SU-DHL-6 (cell line): ENCODE results near the gene CMTM3.

Experiments used
- H2AFZ ChIP-seq: fragments of 200-600 bp; sonication (generic); 2 replicates; pipeline ENCODE4 v1.6.1; 2014; ENCODE audit warnings: low read depth, mild to moderate bottlenecking, moderate library complexity, mixed read lengths, antibody characterized with exemption, low read length; ENCODE audit not compliant: severe bottlenecking
- H3F3A ChIP-seq: fragments of 200-600 bp; shearing (Covaris generic); 2 replicates; pipeline ENCODE4 v1.6.0; 2016; ENCODE audit warnings: antibody characterized with exemption, mild to moderate bottlenecking; ENCODE audit not compliant: insufficient read depth
- H3K27ac ChIP-seq: fragments of 200-600 bp; sonication (generic); 2 replicates; pipeline ENCODE4 v1.5.1; 2016; ENCODE audit warnings: low read depth, mild to moderate bottlenecking, low read length, moderate library complexity, mixed read lengths
- H3K27me3 ChIP-seq: fragments of 200-600 bp; sonication (generic), shearing (Covaris generic); 2 replicates; pipeline ENCODE4 v1.6.0; 2014; ENCODE audit warnings: mild to moderate bottlenecking, low read length
- H3K36me3 ChIP-seq: fragments of 200-600 bp; sonication (generic); 2 replicates; pipeline ENCODE4 v1.6.1; 2014; ENCODE audit warnings: mild to moderate bottlenecking, low read length, mixed read lengths
- H3K4me2 ChIP-seq: fragments of 300-600, 200-600 bp; shearing (Covaris generic), sonication (generic); 2 replicates; pipeline ENCODE4 v1.6.0; 2014; ENCODE audit warnings: low read length, low read depth, mild to moderate bottlenecking; ENCODE audit not compliant: poor library complexity, severe bottlenecking
- H3K4me3 ChIP-seq: fragments of 200-600 bp; sonication (generic); 2 replicates; pipeline ENCODE4 v1.5.1; 2014; ENCODE audit warnings: antibody characterized with exemption, low read length, mild to moderate bottlenecking, mixed read lengths; ENCODE audit not compliant: insufficient read depth, poor library complexity, severe bottlenecking
- H3K79me2 ChIP-seq: fragments of 200-600 bp; sonication (generic); 2 replicates; pipeline ENCODE4 v1.6.1; 2014; ENCODE audit warnings: mild to moderate bottlenecking, low read length, moderate library complexity; ENCODE audit not compliant: insufficient read depth
- H3K9ac ChIP-seq: fragments of 200-600 bp; sonication (generic); 2 replicates; pipeline ENCODE4 v1.7.0; 2014; ENCODE audit warnings: mild to moderate bottlenecking, low read length
- H3K9me2 ChIP-seq: fragments of 200-600 bp; sonication (generic); replicated peaks from 2 replicates; pipeline ENCODE4 v1.6.1; 2014; ENCODE audit warnings: low read length; ENCODE audit not compliant: insufficient read depth
- H3K9me3 ChIP-seq: fragments of 200-600 bp; sonication (generic); 2 replicates; pipeline ENCODE4 v1.6.1; 2014; ENCODE audit warnings: low read length, mixed read lengths; ENCODE audit not compliant: insufficient read depth
- H4K20me1 ChIP-seq: fragments of 200-600 bp; sonication (generic); 2 replicates; pipeline ENCODE4 v1.6.1; 2014; ENCODE audit warnings: low read depth, mild to moderate bottlenecking, antibody characterized with exemption, low read length, moderate library complexity, mixed read lengths
- EZH2phosphoT487 ChIP-seq: fragments of 200-600 bp; sonication (generic), shearing (Covaris generic); conservative IDR thresholded peaks from 2 replicates; pipeline ENCODE4 v1.6.1; 2018; ENCODE audit warnings: mild to moderate bottlenecking, antibody characterized with exemption, low read length, moderate library complexity, mixed read lengths
- TF ChIP-seq, protein P1 (sequence below): fragments of 200-600 bp; sonication (generic); IDR thresholded peaks from one replicate; pipeline ENCODE4 v1.5.1; 2017; ENCODE audit warnings: antibody characterized with exemption, mild to moderate bottlenecking, low read length, moderate library complexity; ENCODE audit not compliant: insufficient read depth, poor library complexity, severe bottlenecking

CMTM3 gene

DNA sequence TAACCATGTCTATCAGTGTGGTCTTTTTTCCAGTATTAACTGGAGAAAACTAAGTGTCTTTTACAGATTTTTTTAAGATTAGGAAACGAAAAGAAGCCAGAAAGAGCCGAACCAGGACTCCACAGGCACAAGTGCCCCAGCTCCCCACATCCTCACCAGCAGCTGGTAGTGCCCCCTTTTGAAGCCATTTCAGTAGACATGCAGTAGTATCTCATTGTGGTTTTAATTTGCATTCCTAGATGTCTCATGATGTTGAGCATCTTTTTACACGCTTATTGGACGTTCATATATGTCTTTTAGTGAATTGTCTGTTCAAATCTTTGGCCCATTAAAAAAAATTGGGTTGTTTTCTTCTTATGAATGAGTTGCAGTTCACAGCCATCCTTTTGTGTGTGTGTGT lies 4.8 kb upstream of the CMTM3 start:
- no peak overlapping the region for H3K9ac ChIP-seq
- H4K20me1 ChIP-seq, result no peaks in the 10 kb centered on the region
- no peaks in the 10 kb centered on the region for H3K36me3 ChIP-seq
- H3K79me2 ChIP-seq, result no peaks in the 10 kb centered on the region
- no peak overlapping the region for H2AFZ ChIP-seq
- H3K4me2 ChIP-seq, result no peak overlapping the region
- H3K4me3 ChIP-seq, result no peak overlapping the region
- peaks cover 16% of the 10 kb centered on the region; the same call in 1 of the 2 replicates for H3K9me3 ChIP-seq
- H3K27me3 ChIP-seq, result no peaks in the 10 kb centered on the region; the same call in 1 of the 2 replicates
- no peaks in the 10 kb centered on the region for H3K9me2 ChIP-seq
- TF ChIP-seq, protein P1, sequence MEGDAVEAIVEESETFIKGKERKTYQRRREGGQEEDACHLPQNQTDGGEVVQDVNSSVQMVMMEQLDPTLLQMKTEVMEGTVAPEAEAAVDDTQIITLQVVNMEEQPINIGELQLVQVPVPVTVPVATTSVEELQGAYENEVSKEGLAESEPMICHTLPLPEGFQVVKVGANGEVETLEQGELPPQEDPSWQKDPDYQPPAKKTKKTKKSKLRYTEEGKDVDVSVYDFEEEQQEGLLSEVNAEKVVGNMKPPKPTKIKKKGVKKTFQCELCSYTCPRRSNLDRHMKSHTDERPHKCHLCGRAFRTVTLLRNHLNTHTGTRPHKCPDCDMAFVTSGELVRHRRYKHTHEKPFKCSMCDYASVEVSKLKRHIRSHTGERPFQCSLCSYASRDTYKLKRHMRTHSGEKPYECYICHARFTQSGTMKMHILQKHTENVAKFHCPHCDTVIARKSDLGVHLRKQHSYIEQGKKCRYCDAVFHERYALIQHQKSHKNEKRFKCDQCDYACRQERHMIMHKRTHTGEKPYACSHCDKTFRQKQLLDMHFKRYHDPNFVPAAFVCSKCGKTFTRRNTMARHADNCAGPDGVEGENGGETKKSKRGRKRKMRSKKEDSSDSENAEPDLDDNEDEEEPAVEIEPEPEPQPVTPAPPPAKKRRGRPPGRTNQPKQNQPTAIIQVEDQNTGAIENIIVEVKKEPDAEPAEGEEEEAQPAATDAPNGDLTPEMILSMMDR, result no peak
- TF ChIP-seq EZH2phosphoT487, result no peak
- no peak overlapping the region for H3K27ac ChIP-seq
- H3F3A ChIP-seq, result no peaks in the 10 kb centered on the region

DNA sequence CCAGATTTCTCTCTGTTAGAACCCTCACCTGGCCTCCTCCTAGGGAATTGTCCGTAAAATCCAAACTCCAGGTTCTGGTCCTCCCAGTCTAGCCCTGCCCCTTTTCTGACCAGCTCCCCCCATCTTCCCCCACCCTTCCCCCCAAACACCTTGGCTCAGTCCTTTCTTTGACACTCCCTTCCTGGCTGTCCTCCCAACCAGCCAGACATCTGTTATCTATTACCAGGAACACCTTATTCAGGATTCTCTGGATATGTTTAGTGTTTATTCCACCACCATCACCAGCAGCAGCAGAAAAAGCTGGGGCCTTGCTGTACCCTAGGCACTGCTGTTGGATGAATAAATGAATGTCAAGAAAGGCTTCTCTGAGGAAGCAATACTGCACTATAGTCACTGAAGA lies 4.0 kb upstream of the CMTM3 start:
- Histone ChIP-seq H3K9ac (no peak overlapping the region), H3K4me2 (no peak overlapping the region), H4K20me1 (no peaks in the 10 kb centered on the region), H3K27ac (no peak overlapping the region), H3K27me3 (no peaks in the 10 kb centered on the region; the same call in 1 of the 2 replicates), H3K36me3 (no peaks in the 10 kb centered on the region), H3F3A (no peaks in the 10 kb centered on the region), H3K9me3 (peaks cover 16% of the 10 kb centered on the region; the same call in 1 of the 2 replicates), H2AFZ (no peak overlapping the region), H3K9me2 (no peaks in the 10 kb centered on the region), H3K79me2 (no peaks in the 10 kb centered on the region), H3K4me3 (no peak overlapping the region)
- TF ChIP-seq, protein P1, result no peak
- no peak for TF ChIP-seq EZH2phosphoT487

DNA sequence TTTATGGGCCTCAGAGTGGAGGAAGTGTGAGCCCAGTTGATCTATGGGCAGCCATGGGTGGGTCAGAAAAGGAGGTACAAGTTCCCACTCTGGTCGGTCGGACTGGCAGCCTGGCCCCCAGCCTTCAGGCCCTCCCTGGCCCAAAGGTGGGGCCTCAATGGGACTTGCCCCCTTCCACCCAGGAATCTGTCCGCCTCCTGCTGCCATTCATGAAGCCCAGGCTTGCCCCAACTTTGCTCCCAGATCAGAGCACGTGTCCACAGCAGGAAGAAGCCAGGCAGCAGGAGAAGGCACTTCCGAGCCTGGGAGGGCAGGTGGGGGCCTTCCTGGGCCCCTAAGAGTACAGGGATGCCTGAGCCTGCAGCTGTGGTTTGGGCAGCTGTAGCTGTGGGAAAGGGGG lies 3.0 kb upstream of the CMTM3 start:
- H3K36me3 ChIP-seq, result no peaks in the 10 kb centered on the region
- no peaks in the 10 kb centered on the region for H4K20me1 ChIP-seq
- H3K9me3 ChIP-seq, result peaks cover 16% of the 10 kb centered on the region; the same call in 1 of the 2 replicates
- TF ChIP-seq, protein P1, result no peak
- TF ChIP-seq EZH2phosphoT487, result no peak
- H3K9me2 ChIP-seq, result no peaks in the 10 kb centered on the region
- H3K9ac ChIP-seq, result no peak overlapping the region
- no peak overlapping the region for H3K27ac ChIP-seq
- H3K27me3 ChIP-seq, result no peaks in the 10 kb centered on the region; the same call in 1 of the 2 replicates
- no peak overlapping the region for H2AFZ ChIP-seq
- H3K4me2 ChIP-seq, result no peak overlapping the region
- no peaks in the 10 kb centered on the region for H3F3A ChIP-seq
- H3K79me2 ChIP-seq, result no peaks in the 10 kb centered on the region
- no peak overlapping the region for H3K4me3 ChIP-seq
